Rectal smooth muscle tissue (tissue), 1 donor: ENCODE measurements around the gene LOC101059915.
"Not testable (repeated sequence)": the region's sequence is repeated elsewhere in the genome, so short reads cannot be mapped to it uniquely, and the experiment has no call there.

ENCODE experiments used
- H3K27ac ChIP-seq: one replicate; pipeline ENCODE4 v1.7.0; 2013; ENCODE audit warnings: low read depth, low read length, inconsistent platforms
- H3K27me3 ChIP-seq: one replicate; pipeline ENCODE4 v1.7.0; 2013; ENCODE audit warnings: low read length; ENCODE audit not compliant: control insufficient read depth, insufficient read depth
- H3K36me3 ChIP-seq: one replicate; pipeline ENCODE4 v1.7.0; 2013; ENCODE audit warnings: low read length; ENCODE audit not compliant: control insufficient read depth, insufficient read depth
- H3K4me1 ChIP-seq: one replicate; pipeline ENCODE4 v1.7.0; 2013; ENCODE audit warnings: low read length; ENCODE audit not compliant: control insufficient read depth, insufficient read depth
- H3K4me3 ChIP-seq: one replicate; pipeline ENCODE4 v1.7.0; 2013; ENCODE audit warnings: low read length
- H3K9ac ChIP-seq: one replicate; pipeline ENCODE4 v1.7.0; 2013; ENCODE audit warnings: low read length

Gene LOC101059915

DNA sequence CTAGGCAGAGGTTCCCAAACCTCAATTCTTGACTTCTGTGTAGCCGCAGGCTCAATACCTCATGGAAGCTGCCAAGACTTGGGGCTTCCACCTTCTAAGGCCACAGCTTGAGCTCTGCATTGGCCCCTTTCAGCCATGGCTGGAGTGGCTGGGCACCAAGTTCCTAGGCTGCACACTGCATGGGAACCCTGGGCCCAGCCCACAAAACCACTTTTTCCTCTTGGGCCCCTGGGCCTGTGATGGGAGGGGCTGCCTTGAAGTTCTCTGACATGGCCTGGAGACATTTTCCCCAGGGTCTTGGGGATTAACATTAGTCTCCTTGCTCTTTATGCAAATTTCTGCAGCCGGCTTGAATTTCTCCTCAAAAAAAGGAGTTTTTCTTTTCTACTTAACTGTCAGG lies 14.0 kb upstream of the LOC101059915 start:
- Histone ChIP-seq H3K27ac (no peak overlapping the region), H3K4me1 (no peaks in the 10 kb centered on the region), H3K27me3 (peaks cover 2% of the 10 kb centered on the region), H3K9ac (no peak overlapping the region), H3K4me3 (no peak overlapping the region), H3K36me3 (no peaks in the 10 kb centered on the region)

DNA sequence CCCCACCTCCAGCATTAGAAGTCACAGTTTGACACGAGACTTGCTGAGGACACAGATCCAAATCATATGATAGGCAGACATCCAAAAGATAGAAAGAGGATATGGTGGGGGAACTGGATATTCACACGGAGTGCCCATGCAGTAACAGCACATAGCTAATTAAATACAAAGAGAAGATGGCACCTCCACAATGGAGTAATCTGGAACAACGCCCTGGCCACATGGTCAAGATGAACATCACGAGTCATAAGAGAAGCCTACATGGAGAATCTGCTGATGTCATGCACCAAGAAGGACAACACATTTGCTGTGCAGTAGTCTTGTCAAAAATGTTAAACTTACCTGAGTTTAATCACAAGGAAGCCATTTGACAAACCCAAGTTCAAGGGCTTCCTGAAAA lies 10.1 kb upstream of the LOC101059915 start:
- Histone ChIP-seq H3K4me1 (no peaks in the 10 kb centered on the region), H3K36me3 (no peaks in the 10 kb centered on the region), H3K4me3 (no peak overlapping the region), H3K27ac (no peak overlapping the region), H3K9ac (no peak overlapping the region), H3K27me3 (peaks cover 2% of the 10 kb centered on the region)

DNA sequence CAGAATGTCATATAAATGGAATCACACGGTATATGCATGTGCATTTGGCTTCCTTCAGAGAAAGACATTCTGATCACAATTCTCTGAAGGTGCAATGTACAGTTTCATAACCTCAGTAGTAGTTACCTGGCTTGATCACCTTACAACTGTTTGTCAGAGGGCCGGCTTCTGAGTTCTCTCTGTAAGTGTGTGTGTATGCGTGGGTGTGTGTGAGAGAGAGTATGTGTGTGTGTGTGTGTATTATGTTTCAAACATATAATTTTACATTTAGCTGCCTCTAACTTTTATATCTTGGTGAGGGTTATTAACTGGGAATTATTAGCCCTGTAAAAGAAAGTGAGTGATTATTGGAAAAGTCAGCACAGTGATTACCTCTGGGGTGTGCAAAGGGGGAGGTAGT lies 8.0 kb upstream of the LOC101059915 start:
- no peaks in the 10 kb centered on the region for H3K4me1 ChIP-seq
- H3K4me3 ChIP-seq, result no peak overlapping the region
- H3K36me3 ChIP-seq, result no peaks in the 10 kb centered on the region
- no peak overlapping the region for H3K27ac ChIP-seq
- no peak overlapping the region for H3K9ac ChIP-seq
- no peaks in the 10 kb centered on the region for H3K27me3 ChIP-seq

DNA sequence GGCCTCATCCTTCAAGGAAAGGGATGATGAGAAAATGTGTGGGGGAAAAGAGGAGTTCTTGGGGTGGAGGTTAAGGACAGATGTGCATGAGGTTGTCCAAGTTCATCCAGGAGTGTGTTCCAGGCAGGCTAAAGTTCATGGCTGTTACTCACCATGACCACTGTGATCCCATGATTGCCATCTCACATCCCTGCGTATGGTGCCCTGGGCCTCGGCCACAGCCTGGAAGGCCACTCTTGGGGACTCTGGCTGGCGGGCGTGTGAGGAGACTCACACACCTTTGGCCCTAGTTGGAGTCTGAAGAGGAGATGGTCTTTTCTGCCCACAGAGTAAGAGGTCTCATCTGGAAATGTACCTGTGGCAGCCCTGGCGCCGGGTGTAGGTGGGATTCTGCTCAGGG lies 7.4 kb upstream of the LOC101059915 start:
- Histone ChIP-seq H3K4me1 (no peaks in the 10 kb centered on the region), H3K4me3 (no peak overlapping the region), H3K27me3 (no peaks in the 10 kb centered on the region), H3K36me3 (no peaks in the 10 kb centered on the region), H3K9ac (no peak overlapping the region), H3K27ac (no peak overlapping the region)

DNA sequence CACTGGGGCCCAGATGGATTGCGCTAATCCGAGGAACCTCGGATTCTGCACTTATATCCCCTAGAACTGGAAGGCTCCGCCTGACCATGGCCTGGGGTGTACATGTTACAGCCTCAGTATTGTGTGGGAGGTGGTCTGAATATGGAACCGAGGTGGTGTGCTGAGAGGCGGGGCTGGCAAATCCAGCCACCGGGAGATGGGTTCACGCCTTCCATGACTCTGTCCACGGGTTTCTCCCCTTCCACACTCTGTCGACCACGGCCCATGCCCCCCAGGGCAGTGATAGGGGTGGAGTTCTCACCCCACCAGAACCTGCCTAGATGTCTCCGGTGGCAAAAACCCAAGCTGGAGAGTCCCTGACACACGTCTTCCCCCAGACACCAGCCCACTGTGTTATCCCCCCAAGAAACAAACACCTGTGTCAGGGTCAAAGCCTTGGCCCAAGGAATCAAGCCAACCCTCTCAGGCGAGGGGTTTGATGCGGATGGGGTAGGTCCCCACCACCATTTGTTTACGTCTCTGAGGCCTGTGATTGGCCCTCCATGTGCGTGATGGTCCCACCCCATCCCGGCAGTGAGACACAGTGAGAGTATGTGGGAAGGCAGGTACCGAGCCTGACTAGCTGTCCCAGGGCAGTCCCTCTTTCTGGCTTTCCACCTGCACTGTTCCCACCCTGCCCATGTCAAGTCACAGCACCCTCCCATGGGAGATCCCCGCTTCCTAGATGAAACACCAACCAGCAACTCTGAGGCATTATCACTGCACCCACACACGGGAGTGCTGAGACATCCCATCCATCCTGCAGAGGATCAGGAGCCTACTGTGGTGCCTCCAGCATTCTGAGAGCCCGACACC lies 6.6 kb upstream of the LOC101059915 start:
- H3K36me3 ChIP-seq, result no peaks in the 10 kb centered on the region
- no peak overlapping the region for H3K27ac ChIP-seq
- H3K4me3 ChIP-seq, result no peak overlapping the region
- no peaks in the 10 kb centered on the region for H3K4me1 ChIP-seq
- H3K27me3 ChIP-seq, result no peaks in the 10 kb centered on the region
- no peak overlapping the region for H3K9ac ChIP-seq

DNA sequence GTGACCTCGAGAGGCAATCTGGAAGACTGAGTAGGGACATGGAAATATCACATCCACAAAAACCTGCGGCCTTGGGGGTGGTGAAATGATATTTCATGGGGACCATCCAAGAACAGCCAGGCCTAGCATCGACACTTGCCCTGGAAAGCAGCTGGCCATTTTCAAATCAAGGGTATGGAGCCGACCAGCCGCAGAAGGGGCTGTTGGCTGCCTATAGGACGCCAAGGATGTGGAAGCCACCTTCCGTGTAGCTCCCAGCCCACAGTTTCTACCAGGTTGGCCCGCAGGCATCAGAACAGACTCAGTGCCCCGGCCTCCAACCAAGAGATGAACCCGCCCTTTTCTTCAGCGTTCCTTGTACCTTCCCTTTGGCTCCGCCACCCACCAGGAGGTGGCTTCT lies 5.4 kb upstream of the LOC101059915 start:
- Histone ChIP-seq H3K36me3 (no peaks in the 10 kb centered on the region), H3K4me3 (no peak overlapping the region), H3K27me3 (no peaks in the 10 kb centered on the region), H3K27ac (no peak overlapping the region), H3K4me1 (no peaks in the 10 kb centered on the region), H3K9ac (no peak overlapping the region)

DNA sequence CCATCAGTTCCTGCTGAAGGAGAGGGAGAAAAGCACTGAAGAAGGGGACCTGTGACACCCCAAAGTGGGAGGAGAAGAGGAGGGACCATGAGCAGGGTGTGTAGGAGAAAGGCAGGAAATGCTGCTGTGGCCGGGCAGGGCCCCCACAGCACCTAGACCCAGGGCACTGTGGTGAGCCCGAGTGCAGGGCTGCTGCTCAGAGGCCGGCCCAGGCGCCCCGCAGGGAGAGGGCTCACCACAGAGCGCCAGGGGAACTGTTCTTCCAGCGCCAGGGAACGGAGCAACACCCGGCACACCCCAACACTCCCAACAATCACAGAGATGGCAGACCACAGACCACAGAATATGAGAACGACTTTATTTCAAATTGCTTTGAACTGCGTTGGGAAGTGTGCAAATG lies 4.7 kb upstream of the LOC101059915 start:
- not testable (repeated sequence) for H3K36me3 ChIP-seq, H3K27ac ChIP-seq, H3K9ac ChIP-seq, H3K4me1 ChIP-seq, H3K27me3 ChIP-seq, H3K4me3 ChIP-seq

DNA sequence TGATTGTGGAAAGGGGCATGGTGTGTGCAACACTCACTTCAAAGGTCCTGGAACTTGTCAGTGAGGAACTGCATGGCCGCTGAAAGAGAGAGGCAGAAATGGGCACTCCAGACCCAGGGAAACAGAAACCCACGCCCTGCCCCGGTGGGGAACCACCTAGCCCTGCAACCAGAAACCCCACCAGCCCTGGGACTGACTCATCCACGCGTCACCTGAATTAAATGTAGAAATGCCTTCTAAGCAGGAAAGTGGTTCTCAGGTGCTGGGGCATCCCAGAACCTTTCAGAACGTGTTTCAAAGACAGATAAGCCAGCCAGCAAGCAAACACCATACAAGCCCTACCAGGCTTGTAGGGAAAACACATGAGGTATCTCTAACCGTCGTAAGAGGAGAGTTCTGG lies 4.1 kb upstream of the LOC101059915 start:
- H3K27me3 ChIP-seq, H3K27ac ChIP-seq, H3K9ac ChIP-seq, H3K36me3 ChIP-seq, H3K4me3 ChIP-seq, H3K4me1 ChIP-seq: not testable (repeated sequence)

DNA sequence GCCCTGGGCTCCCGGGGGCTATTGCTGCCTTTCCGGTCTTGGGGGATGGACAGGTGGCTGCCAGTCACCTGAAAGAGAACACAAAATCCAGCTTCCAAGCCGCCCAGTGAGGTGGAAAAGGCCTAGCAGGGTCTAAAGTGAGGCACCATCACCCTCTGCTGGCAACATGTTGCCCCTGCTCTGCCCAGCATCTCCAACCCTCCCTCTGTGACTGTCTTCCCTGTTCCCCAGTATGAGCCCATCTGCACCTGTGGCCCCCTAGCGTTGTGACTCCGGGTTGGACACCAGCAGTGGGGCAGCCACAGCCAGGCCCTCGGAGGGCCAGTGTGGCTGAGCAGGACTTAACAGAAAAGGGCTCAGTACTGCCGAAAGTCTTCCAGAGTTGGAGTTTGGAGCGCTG lies 3.1 kb upstream of the LOC101059915 start:
- H3K9ac ChIP-seq, H3K36me3 ChIP-seq, H3K4me1 ChIP-seq, H3K27me3 ChIP-seq, H3K4me3 ChIP-seq, H3K27ac ChIP-seq: not testable (repeated sequence)

DNA sequence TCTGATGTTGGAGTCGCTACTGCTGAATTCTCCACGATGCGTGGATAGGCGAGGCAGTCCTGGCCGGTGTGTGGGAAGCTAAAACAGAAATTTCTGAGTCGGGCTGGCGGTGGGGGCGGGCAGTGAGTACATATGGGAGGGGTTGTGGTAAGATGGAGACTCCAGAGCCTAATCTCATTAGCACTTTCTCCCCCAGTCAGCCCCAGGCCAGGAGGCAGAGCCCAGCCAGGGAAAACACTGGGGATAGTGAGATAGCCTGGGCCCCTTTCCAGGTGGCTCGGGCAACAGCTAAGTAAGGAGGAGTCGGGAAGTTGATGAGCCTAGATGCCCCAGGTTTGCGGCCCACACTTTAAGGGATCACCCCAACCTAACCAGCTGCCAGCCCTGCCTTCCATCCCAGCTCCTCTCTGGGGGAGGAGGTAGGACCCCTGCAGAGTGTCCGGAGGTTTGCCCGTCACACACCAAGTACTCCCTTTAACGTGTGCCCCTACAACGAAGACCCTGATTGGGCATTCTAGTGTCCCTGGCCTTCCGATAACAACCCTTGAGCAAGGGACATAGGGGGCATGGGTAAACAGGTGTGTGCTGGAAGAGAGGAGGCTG lies 2.4 kb upstream of the LOC101059915 start:
- Histone ChIP-seq H3K27me3 (no peaks in the 10 kb centered on the region), H3K36me3 (no peaks in the 10 kb centered on the region), H3K27ac (no peak overlapping the region), H3K4me1 (no peaks in the 10 kb centered on the region), H3K4me3 (no peak overlapping the region), H3K9ac (no peak overlapping the region)

DNA sequence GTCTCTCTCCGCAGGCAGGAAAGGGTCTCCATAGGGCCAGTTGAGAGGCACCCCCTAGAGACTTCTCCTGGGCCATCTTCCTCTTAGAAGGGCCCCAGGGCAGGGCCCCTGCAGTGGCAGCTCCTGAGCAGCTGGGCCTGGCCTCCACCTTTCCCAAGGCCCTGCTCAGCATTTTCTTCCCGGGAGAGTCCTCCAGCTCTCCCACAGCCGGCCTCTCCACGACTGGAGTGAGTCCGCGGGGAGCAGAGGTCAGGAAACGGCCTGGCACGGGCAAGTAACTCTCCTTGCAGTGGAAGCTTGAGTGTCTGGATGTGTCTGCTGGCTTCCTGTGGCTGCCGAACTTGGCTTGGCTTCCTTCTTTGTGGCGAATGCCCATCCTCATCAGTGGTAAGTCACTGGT lies 1.6 kb upstream of the LOC101059915 start:
- Histone ChIP-seq H3K27me3 (no peaks in the 10 kb centered on the region), H3K9ac (no peak overlapping the region), H3K27ac (no peak overlapping the region), H3K4me3 (no peak overlapping the region), H3K4me1 (no peaks in the 10 kb centered on the region), H3K36me3 (no peaks in the 10 kb centered on the region)

DNA sequence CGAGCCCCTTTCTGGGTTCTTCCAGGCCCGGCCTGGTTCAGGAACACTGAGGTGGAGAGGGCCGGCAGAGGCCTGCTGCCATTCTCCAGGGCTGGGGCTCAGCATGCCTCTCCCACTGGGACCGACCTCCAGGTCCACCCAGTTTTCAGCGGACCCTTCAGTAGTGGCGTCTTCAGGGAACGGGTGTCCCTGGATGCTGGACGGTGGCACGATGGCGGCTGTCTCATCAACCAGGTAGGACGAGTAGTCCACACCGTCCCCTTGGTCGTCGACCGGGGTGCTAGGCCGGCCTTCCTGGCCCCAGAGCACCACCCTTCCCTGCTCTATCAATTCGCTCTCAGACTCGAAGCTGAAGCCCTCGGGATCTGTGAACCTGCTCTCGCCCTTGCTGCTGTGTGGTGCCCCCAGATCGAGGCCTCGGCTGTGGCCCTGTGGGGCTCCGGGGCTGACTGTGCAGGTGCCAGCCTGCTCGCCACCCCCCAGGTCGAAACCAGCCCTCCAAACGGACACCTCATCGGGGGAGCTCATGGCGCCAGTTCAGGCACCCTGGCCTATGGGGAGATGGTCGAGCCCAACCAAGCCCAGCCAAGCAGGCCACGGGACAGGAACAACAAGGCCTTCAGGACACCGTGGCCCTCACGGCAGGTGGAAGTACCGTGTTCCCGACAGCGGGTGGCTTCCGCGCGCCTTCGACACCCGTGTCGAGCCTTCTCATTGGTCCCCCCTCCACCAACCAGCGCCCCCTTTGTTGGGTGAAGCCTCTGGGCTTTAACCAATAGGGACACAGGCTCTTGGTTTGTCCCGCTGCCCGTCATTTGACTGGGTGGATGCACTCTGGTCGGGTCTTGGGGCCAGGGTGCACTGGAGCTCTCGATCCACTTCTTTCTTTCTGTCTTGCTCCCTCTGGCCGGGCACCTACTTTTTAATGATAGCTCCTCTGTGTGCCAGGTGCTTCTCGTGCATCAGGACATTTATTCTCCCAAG lies 814 bp upstream of the LOC101059915 start:
- no peaks in the 10 kb centered on the region for H3K27me3 ChIP-seq
- H3K9ac ChIP-seq, result no peak overlapping the region
- no peaks in the 10 kb centered on the region for H3K4me1 ChIP-seq
- H3K4me3 ChIP-seq, result no peak overlapping the region
- H3K36me3 ChIP-seq, result no peaks in the 10 kb centered on the region
- H3K27ac ChIP-seq, result no peak overlapping the region
